ENCODE data around the gene PRKD1.

DNA sequence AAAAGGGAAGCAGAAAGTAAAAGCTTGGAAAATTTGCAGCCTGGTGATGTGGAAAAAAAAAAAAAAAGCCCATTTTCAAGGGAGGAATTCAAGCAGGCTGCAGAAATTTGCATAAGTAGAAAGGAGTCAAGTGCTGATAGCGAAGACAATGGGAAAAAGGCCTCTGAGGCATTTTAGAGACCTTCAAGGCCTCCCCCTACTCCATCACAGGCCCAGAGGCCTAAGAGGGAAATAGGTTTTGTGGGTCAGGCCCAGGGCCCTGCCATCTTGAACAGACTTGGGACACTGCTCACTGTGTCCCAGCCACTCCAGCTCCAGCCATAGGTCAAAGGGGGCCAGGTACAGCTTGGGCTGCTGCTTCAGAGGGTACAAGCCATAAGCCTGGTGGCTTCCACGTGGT is 13.8 kb upstream of the PRKD1 start:
- TF ChIP-seq, protein P1, sequence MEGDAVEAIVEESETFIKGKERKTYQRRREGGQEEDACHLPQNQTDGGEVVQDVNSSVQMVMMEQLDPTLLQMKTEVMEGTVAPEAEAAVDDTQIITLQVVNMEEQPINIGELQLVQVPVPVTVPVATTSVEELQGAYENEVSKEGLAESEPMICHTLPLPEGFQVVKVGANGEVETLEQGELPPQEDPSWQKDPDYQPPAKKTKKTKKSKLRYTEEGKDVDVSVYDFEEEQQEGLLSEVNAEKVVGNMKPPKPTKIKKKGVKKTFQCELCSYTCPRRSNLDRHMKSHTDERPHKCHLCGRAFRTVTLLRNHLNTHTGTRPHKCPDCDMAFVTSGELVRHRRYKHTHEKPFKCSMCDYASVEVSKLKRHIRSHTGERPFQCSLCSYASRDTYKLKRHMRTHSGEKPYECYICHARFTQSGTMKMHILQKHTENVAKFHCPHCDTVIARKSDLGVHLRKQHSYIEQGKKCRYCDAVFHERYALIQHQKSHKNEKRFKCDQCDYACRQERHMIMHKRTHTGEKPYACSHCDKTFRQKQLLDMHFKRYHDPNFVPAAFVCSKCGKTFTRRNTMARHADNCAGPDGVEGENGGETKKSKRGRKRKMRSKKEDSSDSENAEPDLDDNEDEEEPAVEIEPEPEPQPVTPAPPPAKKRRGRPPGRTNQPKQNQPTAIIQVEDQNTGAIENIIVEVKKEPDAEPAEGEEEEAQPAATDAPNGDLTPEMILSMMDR (IDR thresholded peaks at IDR 0.05): no peak
- no peak for TF ChIP-seq POLR2A (IDR thresholded peaks at IDR 0.05)
